ENCODE data around the gene UBE2I.

GRCh38 chr16:1299012-1299867 is 10.2 kb upstream of the UBE2I start:
- TF ChIP-seq POLR2A (IDR thresholded peaks at IDR 0.05) (no peak), CTCF (IDR thresholded peaks at IDR 0.05) (no peak)

Data from Peyer's patch (tissue), 4 donors.